K562 (cell line): ENCODE results near the gene GET3. TPM values are rescaled to one million over a fixed set of nuclear protein-coding genes. Genes with fewer than 3 reads are reported as not detected.

Experiments
- ATF3 ChIP-seq, 2 experiments: fragments of 450-650 bp in 1 of 2; sonication (generic) in 1 of 2; formaldehyde crosslinking in 1 of 2; IDR thresholded peaks in 1 of 2; conservative IDR thresholded peaks in 1 of 2; 2 replicates each; pipeline versions ENCODE4 v1.6.1 to v1.8.1; 2016 to 2023; ENCODE audit warnings: mild to moderate bottlenecking in 2 of 2, moderate library complexity in 2 of 2, inconsistent platforms in 1 of 2, missing genetic modification reagents in 1 of 2
- CAMTA2 ChIP-seq: fragments of 250-450 bp; sonication (Bioruptor Pico); conservative IDR thresholded peaks from 2 replicates; pipeline ENCODE4 v1.5.1; 2022
- CBX1 ChIP-seq: sonication (generic); IDR thresholded peaks from 2 replicates; pipeline ENCODE4 v1.6.1; 2016; ENCODE audit warnings: antibody characterized with exemption, low read depth, mild to moderate bottlenecking
- CREM ChIP-seq: IDR thresholded peaks from 2 replicates; pipeline ENCODE4 v1.6.1; 2014; ENCODE audit warnings: antibody characterized with exemption, low read depth
- DACH1 ChIP-seq: fragments of 450-650 bp; IDR thresholded peaks from 2 replicates; pipeline ENCODE4 v1.6.1; 2018; ENCODE audit not compliant: partially characterized antibody
- ELF4 ChIP-seq: fragments of 450-650 bp; formaldehyde crosslinking; IDR thresholded peaks from 2 replicates; pipeline ENCODE4 v1.4.0; 2022; ENCODE audit warnings: missing genetic modification characterization
- GATAD2A ChIP-seq: fragments of 450-650 bp; IDR thresholded peaks from 2 replicates; pipeline ENCODE4 v1.6.1; 2017
- GTF2A2 ChIP-seq: IDR thresholded peaks from 2 replicates; pipeline ENCODE4 v1.6.1; 2016; ENCODE audit warnings: mild to moderate bottlenecking, missing genetic modification characterization, missing compliant biosample characterization
- IRF9 ChIP-seq: fragments of 450-650 bp; IDR thresholded peaks from 2 replicates; pipeline ENCODE4 v1.6.1; 2016; ENCODE audit warnings: missing biosample characterization, missing genetic modification characterization
- KDM2B ChIP-seq: fragments of 250-450 bp; sonication (Bioruptor Pico); IDR thresholded peaks from 2 replicates; pipeline ENCODE4 v1.8.0; 2021; ENCODE audit warnings: mild to moderate bottlenecking, moderate library complexity
- MCM5 ChIP-seq: fragments of 450-650 bp; IDR thresholded peaks from 2 replicates; pipeline ENCODE4 v1.6.1; 2016; ENCODE audit warnings: low read depth
- MTF1 ChIP-seq: fragments of 250-450 bp; sonication (Bioruptor Pico); IDR thresholded peaks from 2 replicates; pipeline ENCODE4 v1.9.0; 2021; ENCODE audit warnings: moderate library complexity, mild to moderate bottlenecking, inconsistent platforms, borderline replicate concordance
- OTX1 ChIP-seq: fragments of 450-650 bp; formaldehyde crosslinking; IDR thresholded peaks from 2 replicates; pipeline ENCODE4 v1.4.0; 2022; ENCODE audit warnings: mild to moderate bottlenecking
- POLR2AphosphoS2 ChIP-seq: IDR thresholded peaks from 2 replicates; pipeline ENCODE4 v1.6.1; 2012; ENCODE audit warnings: low read length, improper control_type of control experiment
- PRMT5 ChIP-seq: sonication (generic); formaldehyde crosslinking; IDR thresholded peaks from 2 replicates; pipeline ENCODE4 v1.5.0; 2020; ENCODE audit warnings: missing genetic modification reagents
- PTRF ChIP-seq: fragments of 450-650 bp; IDR thresholded peaks from 2 replicates; pipeline ENCODE4 v1.6.1; 2016; ENCODE audit warnings: mild to moderate bottlenecking, missing genetic modification characterization, missing compliant biosample characterization
- RFX1 ChIP-seq: fragments of 450-650 bp; IDR thresholded peaks from 2 replicates; pipeline ENCODE4 v1.6.1; 2016; ENCODE audit warnings: mild to moderate bottlenecking, moderate library complexity
- ZBTB2 ChIP-seq: fragments of 450-650 bp; IDR thresholded peaks from 2 replicates; pipeline ENCODE4 v1.6.1; 2016; ENCODE audit warnings: antibody characterized with exemption
- ZBTB26 ChIP-seq: fragments of 450-650 bp; formaldehyde crosslinking; IDR thresholded peaks from 2 replicates; pipeline ENCODE4 v1.4.0; 2022; ENCODE audit warnings: missing genetic modification characterization
- ZC3H8 ChIP-seq: fragments of 450-650 bp; IDR thresholded peaks from 2 replicates; pipeline ENCODE4 v1.6.1; 2017
- ZNF124 ChIP-seq: sonication (generic); formaldehyde crosslinking; IDR thresholded peaks from 2 replicates; pipeline ENCODE4 v1.8.1; 2022; ENCODE audit warnings: missing genetic modification reagents
- ZNF165 ChIP-seq: fragments of 250-450 bp; sonication (Bioruptor Pico); IDR thresholded peaks from 2 replicates; pipeline ENCODE4 v1.4.0; 2020; ENCODE audit warnings: borderline replicate concordance
- ZNF707 ChIP-seq: fragments of 250-450 bp; sonication (Bioruptor Pico); conservative IDR thresholded peaks from 2 replicates; pipeline ENCODE4 v1.8.0; 2022; ENCODE audit warnings: inconsistent platforms, mild to moderate bottlenecking, moderate library complexity
- ZNF77 ChIP-seq: fragments of 250-450 bp; sonication (Bioruptor Pico); IDR thresholded peaks from 2 replicates; pipeline ENCODE4 v1.5.0; 2020
- polyA plus RNA-seq, 8 experiments: library from polyadenylated mRNA; depleted of rRNA in 4 of 8; stranded (reverse) in 5 of 8; unstranded in 3 of 8; fragments of >200 nt; fragmentation: Nextera tagmentation in 2 of 8; fragmentation: Illumina TruSeq in 1 of 8; extraction: Ambion mirVana in 2 of 8; extraction: Trizol in 1 of 8; gene quantifications; 2 replicates each; pipeline versions ENCODE4 v1.2.1 to v1.2.3, GENCODE V29; 2011 to 2014; ENCODE audit warnings: inconsistent platforms in 1 of 8, missing spikeins in 1 of 8
- total RNA-seq, 7 experiments: library from RNA; depleted of rRNA in 6 of 7; stranded (reverse); fragments of >200 nt in 6 of 7; fragmentation: Illumina TruSeq in 2 of 7; extraction: Trizol in 2 of 7; gene quantifications; 2 replicates each; pipeline versions ENCODE4 v1.2.1 to v1.2.3, GENCODE V29; 2011 to 2021; ENCODE audit warnings: low replicate concordance in 1 of 7
- TF ChIP-seq, protein P1 (sequence below): fragments of 250-450 bp; sonication (Bioruptor Pico); IDR thresholded peaks from 2 replicates; pipeline ENCODE4 v1.5.0; 2021
- TF ChIP-seq, protein P2 (sequence below): fragments of 250-450 bp; sonication (Bioruptor Pico); IDR thresholded peaks from 2 replicates; pipeline ENCODE4 v1.9.0; 2021; ENCODE audit warnings: mild to moderate bottlenecking

Gene GET3
- total and polyA plus RNA-seq, 9 of the 15 experiments (the other 6 are each of a cell fraction or from before 2014, with no cell fraction given) = 8.3 to 83.5 (median 51.8) TPM

DNA sequence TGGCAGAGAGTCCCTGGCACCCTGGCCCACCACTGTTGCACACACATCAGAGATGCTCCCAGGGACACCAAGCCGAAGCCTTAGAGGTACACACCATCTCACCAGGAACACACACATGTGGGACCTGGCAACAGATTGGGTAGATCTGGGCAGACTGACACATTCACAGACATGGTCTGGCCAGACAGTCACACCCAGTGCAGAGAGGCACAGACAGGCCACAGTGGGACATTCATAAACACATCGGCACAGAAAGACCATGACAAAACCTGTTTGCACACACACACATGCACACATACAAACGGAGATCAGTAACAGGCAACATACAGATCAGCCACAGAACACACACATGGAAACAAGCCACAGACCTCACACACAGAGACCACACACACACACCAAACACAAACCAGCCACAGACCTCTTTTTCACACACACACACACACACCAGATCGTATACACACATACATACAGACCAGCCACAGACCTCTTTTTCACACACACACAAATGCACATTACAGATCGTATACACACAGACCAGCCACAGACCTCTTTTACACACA is 47.7 kb downstream of the GET3 start (continued):
- TF ChIP-seq MTF1 (CRISPR knock-in tag) (no peak), CBX1 (no peak), ELF4 (CRISPR knock-in tag) (peak; percentile 74), KDM2B (CRISPR knock-in tag) (no peak), PRMT5 (CRISPR knock-in tag) (no peak), RFX1 (no peak), ZC3H8 (0 out of 2 replicates have a peak, but pooled peaks have one; percentile 15), ZBTB2 (0 out of 2 replicates have a peak, but pooled peaks have one; percentile 7), ZBTB26 (peak; percentile 93), IRF9 (no peak; the same call in 1 of the 2 replicates), CAMTA2 (CRISPR knock-in tag) (no peak), ZNF124 (CRISPR knock-in tag) (no peak), MCM5 (no peak), ZNF165 (CRISPR knock-in tag) (no peak), ATF3 (IDR thresholded peaks at IDR 0.05) (no peak; the same call in 1 of the 2 replicates), ATF3 (CRISPR knock-in tag; conservative IDR thresholded peaks at IDR 0.05) (no peak), POLR2AphosphoS2 (no peak), ZNF707 (CRISPR knock-in tag) (no peak), ZNF77 (CRISPR knock-in tag) (no peak), GTF2A2 (tag) (no peak), OTX1 (CRISPR knock-in tag) (peak; percentile 77; the same call in 1 of the 2 replicates), PTRF (0 out of 2 replicates have a peak, but pooled peaks have one; percentile 50), CREM (no peak), DACH1 (no peak), GATAD2A (no peak; the same call in 1 of the 2 replicates)
- TF ChIP-seq, protein P1, sequence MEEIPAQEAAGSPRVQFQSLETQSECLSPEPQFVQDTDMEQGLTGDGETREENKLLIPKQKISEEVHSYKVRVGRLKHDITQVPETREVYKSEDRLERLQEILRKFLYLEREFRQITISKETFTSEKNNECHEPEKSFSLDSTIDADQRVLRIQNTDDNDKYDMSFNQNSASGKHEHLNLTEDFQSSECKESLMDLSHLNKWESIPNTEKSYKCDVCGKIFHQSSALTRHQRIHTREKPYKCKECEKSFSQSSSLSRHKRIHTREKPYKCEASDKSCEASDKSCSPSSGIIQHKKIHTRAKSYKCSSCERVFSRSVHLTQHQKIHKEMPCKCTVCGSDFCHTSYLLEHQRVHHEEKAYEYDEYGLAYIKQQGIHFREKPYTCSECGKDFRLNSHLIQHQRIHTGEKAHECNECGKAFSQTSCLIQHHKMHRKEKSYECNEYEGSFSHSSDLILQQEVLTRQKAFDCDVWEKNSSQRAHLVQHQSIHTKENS = no peak
- TF ChIP-seq, protein P2, sequence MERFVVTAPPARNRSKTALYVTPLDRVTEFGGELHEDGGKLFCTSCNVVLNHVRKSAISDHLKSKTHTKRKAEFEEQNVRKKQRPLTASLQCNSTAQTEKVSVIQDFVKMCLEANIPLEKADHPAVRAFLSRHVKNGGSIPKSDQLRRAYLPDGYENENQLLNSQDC = no peak
